Mammary epithelial cell (primary cell): ENCODE results near the gene ZNF408.

Experiments used
- CTCF ChIP-seq, 2 donors: IDR thresholded peaks in 1 of 2; conservative IDR thresholded peaks in 1 of 2; 2 replicates each; pipeline ENCODE4 v1.5.1; 2011 to 2012; ENCODE audit warnings: inconsistent platforms in 2 of 2, low read length in 2 of 2, mild to moderate bottlenecking in 2 of 2, control low read depth in 1 of 2, low read depth in 1 of 2; ENCODE audit not compliant: insufficient read depth in 1 of 2; ENCODE audit errors: extremely low read depth in 1 of 2
- EZH2 ChIP-seq: IDR thresholded peaks from 2 replicates; pipeline ENCODE4 v1.6.1; 2012; ENCODE audit warnings: low read length, inconsistent platforms, borderline replicate concordance

- no peak for TF ChIP-seq EZH2
- no peak for TF ChIP-seq CTCF (conservative IDR thresholded peaks at IDR 0.05 in 1 of 2, IDR thresholded peaks at IDR 0.05 in 1 of 2; ENCODE audit: extremely low read depth in 1 of 2, insufficient read depth in 1 of 2, low read depth in 1 of 2, low read length in 2 of 2)
Observed at GRCh38 chr11:46745328-46745727, 44.5 kb downstream of the ZNF408 start.
